Dermis blood vessel endothelial cell (primary cell): ENCODE results near the gene PPP2R5D. TPM values are rescaled to one million over a fixed set of nuclear protein-coding genes. Genes with fewer than 3 reads are reported as not detected.
A peak's percentile ranks its signal among the peaks of the same experiment; 100 is the strongest.

Experiments
- DNase-seq: peaks from one replicate; pipeline ENCODE4 v3.0.0; 2010
- total RNA-seq: library from RNA; depleted of rRNA; stranded (reverse); fragments of >200 nt; gene quantifications from 2 replicates; pipeline ENCODE4 v1.2.3, GENCODE V29; 2014

PPP2R5D gene
- total RNA-seq, 1 donor from 2014 or later = 37.3 TPM

DNA sequence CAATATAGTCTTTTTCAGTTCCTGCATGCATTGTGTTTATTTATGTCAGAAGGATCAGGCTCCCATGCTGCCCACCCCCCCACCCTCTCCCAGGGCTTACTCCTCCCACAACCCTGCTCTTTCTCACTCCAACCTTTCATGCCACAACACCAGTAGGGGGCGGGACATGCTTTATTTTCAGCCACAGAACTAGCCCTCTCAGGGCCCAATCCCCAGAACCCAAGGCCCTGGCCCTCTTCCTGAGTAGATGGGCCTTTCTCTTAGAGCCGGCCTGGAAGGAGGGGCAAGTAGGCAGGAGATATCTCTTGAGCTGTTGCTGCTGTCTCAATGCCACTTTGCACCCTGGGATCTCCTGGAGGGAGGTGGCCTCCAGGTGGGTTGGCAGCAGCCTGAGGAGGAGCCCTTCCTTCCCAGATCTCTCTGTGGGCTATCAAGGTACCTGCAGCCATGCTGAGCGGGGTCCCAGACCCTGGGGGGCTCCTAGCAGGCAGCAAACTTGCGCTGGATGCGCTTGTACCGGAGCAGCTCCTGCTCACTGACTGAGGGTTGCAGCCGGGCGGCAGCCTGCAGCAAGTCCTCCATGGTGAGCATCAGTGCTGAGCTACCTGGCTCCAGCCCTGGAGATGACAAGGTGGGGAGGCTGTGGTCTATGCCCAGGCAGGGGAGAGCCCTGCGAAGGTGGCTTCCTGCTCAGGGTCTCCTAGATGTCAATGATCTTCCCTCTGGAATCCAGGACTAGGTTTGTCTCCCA is 20.3 kb upstream of the PPP2R5D start:
- DNase-seq = peak; percentile 65

DNA sequence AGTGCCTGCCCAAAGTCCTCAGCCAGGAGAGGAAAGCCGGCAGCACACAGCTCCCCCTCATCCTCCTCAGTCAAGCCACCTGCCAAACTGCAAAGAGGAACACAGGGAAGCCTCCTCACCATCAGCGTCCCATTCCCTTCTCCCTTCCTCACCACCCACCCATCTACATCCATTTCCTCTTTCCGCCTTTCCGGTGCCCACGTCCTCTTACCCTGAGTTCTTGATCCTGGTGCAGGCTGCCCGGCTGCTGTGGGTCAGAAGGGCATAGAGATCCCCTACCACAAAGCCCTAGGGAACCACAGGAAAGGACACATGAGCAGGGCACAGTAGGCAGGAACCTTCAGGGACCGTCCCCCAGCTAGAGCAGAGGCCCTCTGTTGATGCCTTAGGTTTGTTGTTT is 17.8 kb upstream of the PPP2R5D start:
- no peak for DNase-seq

DNA sequence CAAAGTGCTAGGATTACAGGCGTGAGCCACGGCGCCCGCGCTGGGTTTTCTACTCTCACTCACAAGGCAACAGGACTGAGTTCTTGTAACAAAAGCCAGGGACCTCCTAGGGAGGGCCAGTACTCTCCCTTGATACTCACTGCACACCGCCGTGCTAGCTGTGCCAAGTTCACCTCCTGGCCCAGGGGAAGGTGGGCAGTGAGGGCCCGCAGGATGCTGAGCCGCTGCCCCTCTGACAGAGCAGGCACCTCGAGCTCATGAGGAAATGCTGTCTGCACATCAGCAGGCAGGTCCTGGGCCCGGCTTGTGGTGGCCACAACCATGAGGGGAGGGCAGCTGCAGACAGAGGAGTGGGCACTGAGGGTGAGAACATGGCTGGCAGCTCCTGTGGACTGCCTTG is 17.1 kb upstream of the PPP2R5D start:
- no peak for DNase-seq

DNA sequence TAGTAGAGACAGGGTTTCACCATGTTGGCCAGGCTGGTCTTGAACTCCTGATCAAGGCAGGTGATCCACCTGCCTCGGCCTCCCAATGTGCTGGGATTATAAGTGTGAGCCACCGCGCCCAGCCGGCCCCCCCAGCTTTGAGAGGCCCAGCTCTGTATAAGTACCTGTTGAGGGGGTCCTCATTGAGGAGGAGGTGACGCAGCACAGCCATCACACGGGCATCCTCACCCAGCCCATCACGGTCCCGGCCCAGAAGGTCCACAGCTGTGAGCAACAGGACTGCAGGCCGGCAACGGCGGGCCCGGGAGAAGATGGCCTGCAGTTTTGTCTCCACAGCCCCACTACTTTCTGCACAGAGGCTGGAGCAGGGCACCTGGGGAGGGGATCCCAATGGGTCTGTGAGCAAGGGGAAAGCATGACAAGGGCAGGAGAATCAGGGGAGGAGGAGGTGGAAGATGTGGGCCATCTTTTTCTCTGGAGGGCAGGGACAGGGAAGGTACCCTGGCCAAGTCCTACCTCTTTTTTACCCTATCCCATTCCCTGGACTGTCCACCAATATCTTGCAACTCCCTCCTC is 16.2 kb upstream of the PPP2R5D start:
- no peak for DNase-seq

DNA sequence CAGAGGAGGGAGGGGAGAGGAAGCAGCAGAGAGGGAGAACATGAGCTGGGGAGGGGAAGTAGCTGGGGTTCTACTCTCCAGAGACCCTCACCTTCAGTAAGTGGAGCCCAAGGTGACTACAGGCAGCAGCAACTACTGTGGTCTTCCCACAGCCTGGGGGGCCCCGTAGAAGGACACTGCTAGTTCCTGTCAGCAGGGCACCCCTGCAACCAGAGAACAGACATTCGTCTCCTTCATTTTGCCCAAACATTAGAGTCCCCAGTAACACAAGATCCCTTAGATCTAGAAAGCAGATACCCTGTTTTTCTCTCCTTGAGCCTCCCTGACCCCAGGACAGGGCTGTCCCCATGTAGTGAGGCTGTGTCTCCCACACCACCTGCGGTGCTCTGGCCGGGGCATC is 15.6 kb upstream of the PPP2R5D start:
- no peak for DNase-seq

DNA sequence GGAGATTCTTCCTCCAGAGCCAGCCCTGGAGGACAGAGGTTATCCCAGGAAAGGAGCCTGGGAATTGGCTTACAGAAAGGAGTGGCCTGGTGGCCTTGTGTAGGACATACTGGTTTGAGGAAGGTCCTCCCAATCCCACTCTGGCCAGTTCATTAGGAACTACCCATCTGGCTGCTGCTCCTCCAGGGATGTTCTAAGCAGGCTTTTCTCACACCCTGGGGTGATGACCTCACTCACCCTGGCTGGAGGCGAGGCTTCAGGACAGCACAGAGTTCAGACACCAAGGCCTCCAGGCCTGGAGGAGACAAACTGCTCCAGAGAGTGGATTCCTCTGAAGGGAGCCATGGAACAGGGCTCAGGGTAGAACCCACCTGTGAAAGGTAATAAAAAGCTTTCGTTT is 14.9 kb upstream of the PPP2R5D start:
- DNase-seq = no peak

DNA sequence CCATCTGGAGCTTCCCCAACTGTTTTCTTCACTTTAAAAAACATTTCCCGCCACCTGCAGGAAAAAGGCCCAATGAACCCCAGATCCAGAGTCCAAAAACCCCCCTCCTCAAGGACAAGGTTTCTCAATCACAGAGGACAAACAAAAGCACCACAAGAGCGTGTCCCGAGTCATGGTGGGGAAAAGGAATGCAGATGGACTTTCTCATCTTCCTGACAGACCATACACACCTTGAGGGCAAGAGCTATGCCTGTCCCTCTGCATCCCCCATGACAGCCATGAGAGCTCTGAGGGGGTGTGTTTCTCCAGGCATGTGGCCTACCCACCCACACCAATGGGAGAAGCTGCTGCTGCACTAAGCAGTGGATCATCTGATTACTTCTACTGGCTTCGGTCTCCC is 14.4 kb upstream of the PPP2R5D start:
- DNase-seq = no peak

DNA sequence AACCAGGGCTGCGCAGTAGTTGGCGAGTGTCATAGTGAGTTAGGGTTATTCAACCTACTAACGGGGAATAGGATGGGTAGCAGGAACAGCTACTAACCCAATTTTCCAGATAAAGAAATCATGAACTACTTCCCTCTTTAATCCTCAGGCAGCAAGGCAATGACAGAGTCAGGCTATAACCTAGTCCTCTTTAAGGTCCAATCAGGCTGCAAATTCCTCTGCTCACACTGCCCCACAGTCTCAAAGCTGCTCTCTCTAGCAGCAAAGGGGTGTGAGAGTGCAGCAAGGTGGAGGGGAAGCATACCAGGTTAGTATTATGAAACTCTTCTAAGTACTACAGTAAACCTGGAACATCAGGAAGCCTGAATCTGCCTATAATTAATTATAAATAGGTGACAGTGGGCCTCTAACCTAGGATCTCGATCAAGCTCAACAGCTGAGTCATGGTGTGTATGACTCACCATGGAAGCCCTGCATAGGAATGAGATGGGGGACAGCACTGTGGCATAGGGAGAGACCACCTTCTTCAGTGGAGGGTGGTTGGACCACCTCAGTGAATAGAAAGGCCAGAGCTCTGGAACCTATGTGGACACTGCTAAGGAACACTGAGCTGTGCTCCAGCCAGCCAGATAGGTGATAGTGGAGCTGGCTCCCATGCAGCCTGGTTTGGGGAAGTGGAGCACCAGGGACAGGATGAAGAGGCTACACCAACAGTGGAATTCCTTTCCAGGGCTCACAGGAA is 13.3 kb upstream of the PPP2R5D start:
- peak; percentile 30 for DNase-seq

DNA sequence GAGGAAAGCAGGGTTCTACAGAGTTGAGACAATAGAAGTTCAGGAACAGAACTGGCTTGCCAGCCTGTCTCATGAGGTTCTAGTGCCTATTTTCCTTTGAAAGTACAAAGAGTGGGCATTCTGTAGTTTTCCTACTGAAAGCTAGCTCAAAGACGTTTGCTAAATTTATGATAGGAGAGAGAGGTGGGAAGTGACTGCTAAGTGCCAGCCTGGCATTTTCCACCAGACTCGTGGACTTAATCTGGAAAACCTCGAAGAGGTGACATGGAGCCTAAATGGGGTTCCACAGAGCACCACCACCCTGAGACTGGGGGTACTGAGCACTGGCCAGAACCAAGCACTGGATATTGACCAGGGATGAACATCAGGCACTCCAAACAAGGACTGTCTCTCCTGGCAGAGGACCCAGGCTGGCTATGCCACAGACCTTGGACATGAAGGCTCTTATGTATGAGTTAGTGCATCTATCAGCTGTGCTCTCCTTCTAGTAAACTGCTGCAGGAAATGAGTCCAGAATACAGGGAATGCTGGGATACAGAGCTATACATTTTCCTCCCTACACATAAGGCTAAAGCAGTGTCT is 12.5 kb upstream of the PPP2R5D start:
- no peak for DNase-seq

DNA sequence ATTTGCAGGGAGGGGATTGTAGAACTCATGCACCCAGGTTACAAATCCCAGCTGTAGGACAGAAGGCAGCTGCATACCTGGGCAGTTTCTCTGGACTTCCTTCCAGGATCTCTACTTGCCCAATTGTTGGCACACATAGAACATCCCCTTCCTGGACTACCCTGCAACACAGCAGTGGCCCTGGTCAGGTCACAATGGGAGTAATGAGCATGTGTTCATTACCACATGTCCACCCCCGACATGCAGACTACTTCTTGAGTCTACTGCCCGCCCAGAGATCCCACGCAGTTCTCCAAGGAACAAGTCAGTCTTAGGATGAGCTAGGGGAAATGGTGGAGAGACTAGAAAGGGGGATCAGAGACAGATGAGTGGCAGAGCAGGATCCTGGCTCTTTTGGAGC is 10.4 kb upstream of the PPP2R5D start:
- DNase-seq = no peak

DNA sequence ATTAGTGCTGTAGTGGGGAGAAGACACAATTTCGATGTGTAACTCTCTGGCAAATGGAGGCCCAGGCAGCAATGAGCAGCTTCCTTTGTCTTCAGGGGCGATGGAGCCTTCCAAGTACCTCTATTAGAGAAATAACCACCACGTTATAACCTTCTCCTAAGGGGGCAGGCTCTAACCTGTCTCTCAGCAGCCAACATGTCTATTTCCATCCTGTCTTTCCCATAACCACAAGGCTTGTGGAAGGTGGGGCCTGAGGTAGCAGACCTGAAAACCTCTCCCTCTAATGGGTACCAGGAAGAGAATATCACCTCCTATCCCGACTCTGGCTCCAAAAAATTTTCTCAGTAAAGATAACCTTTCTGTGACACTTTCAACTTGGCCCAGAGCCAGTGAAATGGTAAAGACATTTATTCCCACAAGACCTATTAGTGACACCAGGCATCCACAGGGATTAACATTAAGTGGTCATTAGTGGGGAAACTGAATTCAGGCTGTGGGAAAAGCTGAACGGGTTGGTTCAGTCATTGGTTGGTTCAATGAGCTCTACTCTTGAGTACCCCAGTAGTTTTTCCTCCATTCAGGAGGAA is 9.4 kb upstream of the PPP2R5D start:
- DNase-seq = no peak

DNA sequence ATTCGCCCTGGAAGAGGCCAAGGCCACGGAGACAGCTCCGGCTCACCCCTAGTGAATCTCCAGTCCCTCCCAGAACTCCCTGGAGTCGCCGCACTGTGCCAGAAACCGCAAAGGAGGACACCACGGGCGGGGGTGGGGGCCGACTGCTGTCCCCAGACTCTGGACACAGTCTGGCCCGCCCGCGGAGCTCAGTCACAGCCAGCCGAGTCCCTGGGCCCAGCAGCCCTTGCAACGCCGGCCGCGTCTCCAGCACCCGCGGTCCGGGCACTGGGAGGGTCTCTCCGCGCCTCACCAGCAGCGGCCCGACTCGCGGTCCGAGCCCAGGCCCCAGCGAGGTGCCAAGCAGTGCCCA is 5.9 kb upstream of the PPP2R5D start:
- peak; percentile 43 for DNase-seq

DNA sequence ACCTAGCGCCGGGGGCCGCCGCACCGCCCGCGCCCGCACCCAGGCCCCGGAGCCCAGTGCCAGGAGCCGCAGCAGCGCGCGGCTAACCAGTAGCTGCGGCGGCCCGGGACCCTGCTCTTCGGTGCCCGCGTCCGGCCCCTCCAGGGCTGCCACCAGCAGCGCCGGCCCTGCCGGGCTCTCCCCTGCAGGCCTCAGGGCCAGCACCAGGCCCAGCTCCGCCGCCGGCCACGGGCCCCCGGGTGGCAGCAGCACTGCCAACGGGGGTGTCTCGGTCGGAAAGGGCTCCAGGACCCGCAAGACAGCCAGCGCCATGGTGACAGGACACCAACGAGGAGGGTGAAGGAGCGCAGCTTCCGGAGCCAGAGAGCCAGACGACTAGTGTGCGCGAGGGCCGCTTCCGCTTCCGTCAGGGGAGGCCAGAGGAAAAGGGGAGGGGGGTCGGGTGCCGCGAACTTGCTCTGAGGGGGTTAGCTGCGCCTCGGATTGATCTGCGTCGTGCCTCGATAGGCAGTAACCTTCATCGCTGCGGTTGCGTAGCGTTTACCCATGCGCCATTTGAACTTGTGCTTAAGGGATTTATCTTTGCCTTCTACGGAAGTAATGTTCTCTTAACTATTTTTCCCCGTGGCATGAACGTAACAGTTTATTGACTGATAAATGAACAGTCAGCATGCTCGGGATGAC is 5.4 kb upstream of the PPP2R5D start, which contains the start of gene PEX6:
Gene PEX6, minus strand, starts transcription at position 343 of the 684 bp plus-strand sequence. Its CDS starts 31 bp downstream, at position 312.
- DNase-seq = peak; percentile 88

DNA sequence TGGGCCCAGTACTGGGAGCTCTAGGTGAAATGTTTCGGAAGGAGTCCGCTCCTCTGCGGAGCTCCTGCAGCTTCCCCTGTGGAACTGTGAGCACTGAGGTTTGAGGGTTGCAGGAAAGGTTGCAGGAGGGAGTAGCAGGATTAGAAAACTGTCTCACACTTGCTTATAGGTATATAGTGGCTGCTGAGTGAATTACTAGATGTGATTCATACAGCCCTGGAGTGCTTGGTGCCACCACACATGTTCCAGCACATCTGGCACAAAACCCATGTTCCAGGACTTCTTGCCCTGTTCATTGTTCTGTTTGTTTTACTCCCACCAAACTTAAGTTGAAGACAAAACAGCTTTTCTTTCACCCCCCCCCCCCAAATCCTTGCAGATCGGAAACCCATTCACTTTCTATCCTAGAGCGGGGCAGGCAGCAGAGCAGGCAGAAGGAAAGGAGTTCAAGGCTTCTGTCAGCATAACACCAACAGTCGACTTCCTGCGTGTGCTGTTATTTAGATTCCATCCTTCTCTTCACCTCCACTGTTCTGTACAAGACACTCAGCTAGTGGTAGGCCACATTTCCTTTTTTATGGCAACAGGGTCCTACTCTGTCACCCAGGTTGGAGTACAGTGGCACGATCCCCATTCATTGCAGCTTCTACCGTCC is 4.7 kb upstream of the PPP2R5D start:
- DNase-seq = peak; percentile 45

DNA sequence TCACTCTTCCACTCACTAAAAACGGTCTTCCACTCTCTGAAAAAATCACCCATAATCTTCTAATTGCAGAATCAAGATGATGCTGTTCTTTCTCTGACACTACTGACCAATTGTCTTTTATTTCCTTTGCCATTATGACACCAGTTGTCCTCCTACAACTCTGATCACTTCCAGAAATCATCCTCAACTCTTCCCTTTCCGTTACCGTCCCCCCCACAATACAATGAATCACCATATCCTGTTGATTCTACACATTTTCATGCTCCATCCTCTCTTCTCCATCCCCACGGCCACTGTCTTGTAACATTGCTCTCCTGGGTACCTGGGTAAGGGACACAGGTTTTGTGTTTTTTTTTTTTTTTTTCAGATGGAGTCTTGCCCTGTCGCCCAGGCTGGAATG is 2.5 kb upstream of the PPP2R5D start:
- no peak for DNase-seq

DNA sequence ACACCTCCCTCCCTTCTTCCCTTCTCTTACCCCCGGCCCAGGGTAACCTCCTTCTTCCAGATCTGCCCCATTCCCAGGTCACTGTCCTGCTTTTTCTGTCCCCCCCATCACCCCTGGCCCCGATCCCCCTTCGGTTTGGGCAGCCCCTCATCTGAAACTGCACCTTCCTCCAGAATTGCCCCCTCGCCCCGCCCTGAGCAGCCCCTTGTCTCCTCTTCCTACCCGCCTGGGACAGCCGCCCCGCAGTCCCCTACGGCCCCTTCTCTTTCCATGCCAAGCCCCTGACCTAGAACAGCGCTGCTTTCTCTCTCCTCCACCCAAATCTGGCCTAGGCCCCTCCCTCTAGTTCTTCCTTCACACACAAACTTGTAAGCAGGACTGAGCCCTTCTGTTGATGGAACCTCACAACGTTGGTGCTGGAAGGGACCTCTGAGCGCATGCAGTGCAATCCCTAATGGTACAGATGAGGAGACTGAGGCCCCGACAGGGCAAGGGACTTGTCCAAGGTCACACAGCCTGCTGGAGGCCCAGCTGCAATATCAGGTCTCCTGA is 630 bp downstream of the PPP2R5D start:
- peak; percentile 30 for DNase-seq

DNA sequence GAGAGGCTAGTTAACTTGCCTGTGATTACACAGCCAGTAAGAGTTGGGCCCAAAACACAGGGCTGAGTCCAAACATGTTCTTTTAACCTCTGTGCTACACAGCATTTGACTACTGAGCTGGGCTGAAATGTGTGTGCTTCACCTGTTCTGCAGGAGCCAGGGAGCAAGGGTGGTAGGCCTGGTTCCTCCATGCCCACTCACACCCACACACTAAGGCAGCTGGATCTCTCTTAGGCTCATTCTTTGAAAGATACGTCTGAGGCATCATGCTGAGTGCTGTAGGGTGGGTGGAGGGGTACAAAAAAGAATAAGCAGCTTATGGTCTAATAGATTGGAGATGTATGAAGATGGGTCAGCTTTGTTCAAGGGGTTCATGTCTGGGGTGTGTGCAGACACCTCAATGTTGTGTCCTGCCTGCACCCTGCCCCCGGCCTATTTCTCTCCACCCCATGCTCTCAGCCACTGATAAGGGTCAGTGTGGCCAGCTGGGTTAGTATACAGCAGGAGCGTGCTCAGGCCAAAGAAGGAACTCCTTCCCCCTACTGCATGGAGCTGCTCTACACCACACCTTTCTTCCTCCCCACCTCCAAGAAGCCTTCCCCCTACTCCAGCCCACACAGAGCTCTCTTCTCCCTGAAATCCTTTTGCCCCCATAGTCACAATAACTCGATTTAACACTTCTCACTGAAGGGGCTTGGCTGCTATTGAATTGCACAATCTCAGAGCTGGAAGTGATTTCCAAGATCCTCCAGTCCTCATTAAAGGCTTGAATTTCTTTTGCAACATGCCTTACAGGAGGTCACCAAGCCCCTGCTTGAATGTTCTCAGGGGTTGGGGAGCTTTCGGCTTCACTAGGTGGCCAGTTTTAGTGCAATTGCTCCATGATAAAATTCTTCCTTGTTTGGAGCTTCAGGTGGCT is 3.4 kb downstream of the PPP2R5D start:
- no peak for DNase-seq

DNA sequence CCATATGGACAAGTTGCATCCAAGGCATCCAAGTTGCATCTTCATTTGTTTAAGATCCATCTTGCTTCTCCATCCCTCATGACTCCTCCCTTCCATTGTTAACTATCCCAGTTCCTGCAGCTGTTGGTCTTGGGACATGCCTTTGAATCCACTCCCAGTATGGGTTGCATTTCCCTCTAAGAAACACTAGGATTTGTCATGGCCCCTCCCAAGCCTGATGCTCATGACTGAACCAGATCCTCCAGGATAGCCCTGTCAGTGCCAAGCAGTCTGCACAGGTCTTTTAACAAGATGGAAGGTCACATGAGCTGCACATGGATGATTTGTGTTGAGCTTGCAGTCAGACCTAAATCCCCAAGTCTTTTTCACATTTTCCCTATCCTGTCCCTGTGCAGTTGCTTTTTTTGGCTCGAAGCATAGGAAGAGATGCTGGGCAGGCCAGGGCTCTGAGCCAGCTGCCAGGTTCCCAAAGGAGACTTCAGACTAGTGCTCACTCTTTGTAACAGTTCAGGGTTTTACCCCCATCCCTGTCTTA is 4.2 kb downstream of the PPP2R5D start:
- DNase-seq = peak; percentile 61

DNA sequence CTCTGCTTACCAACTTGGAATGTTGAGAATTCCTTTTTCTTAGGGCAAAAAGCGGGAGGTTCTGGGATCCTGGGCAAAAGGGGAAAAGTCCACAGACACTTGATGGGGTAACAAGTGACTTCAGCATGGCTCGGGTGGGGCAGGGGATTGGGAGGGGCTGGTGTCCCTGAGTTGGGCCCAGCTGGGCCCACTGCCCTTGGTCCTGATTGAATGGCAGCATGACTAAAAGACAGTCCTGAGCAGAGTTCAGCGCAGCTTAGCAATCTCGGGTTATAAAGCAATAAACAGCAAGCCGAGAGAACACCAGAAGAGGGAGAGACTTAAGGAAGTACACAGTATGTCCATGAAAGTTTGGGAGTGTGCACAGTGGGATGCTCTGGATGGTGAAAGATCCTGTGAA is 5.6 kb downstream of the PPP2R5D start:
- DNase-seq = no peak

DNA sequence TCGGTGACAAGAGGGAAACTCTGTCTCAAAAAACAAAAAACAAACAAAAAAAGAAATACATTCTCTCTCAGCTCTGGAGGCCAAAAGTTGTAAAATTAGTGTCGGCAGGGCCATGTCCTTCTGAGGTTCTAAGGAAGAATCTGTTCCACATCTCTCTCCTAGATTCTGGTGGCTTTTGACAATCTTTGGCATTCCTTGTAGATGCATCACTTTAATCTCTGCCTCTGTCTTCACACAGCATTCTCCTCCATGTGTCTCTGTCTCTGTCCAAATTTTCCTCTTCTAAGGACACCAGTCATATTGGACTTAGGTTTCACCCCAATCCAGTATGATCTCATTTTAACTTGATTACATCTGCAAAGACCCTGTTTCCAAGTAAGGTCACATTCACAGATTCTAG is 9.1 kb downstream of the PPP2R5D start:
- no peak for DNase-seq
